GM06990 (cell line): ENCODE results near the gene FBXL19.
A peak's percentile ranks its signal among the peaks of the same experiment; 100 is the strongest.

Source experiments
- DNase-seq: peaks from one replicate; pipeline ENCODE4 v3.0.0-alpha.2; 2011; ENCODE audit not compliant: insufficient read length; ENCODE audit errors: extremely low read depth
- H3K27me3 ChIP-seq: replicated peaks from 2 replicates; pipeline ENCODE4 v1.6.0; 2011; ENCODE audit warnings: low read length; ENCODE audit not compliant: control insufficient read depth, insufficient read depth
- H3K36me3 ChIP-seq: 2 replicates; pipeline ENCODE4 v1.5.1; 2011; ENCODE audit warnings: low read length; ENCODE audit not compliant: control insufficient read depth, insufficient read depth
- H3K4me3 ChIP-seq: replicated peaks from 2 replicates; pipeline ENCODE4 v1.5.1; 2011; ENCODE audit warnings: low read depth, mild to moderate bottlenecking, control low read depth, low read length
- CTCF ChIP-seq: IDR thresholded peaks from 2 replicates; pipeline ENCODE4 v1.5.1; 2011; ENCODE audit warnings: low read length, control low read depth, mild to moderate bottlenecking, inconsistent platforms; ENCODE audit not compliant: insufficient read depth, poor library complexity, severe bottlenecking

FBXL19 gene

DNA sequence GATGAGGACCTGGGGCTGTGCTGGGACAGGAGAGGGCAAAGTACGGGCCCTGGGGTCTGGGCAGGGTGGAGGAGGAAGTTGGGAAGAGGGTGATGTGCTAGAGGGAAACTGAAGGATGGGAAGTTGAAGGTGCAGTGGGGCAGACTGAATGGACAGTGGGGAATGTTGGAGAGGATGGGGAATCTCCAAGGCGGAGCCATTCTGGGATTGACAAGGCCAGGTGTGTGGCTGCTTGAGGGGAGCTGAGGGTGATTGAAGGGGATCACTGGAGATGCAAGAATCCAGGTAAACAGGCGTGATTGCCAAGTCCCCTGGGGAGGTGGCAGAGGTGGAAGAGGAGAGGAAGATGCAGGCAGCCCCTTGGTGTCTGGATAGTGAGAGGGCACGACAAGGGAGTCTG, 53.1 kb downstream of the FBXL19 start:
- DNase-seq, result no peak
- no peak for TF ChIP-seq CTCF
- Histone ChIP-seq H3K4me3 (no peak overlapping the region), H3K36me3 (peaks cover 43% of the 10 kb centered on the region), H3K27me3 (no peaks in the 10 kb centered on the region)

- Histone ChIP-seq H3K27me3 (no peaks in the 10 kb centered on the region), H3K36me3 (peaks cover 45% of the 10 kb centered on the region), H3K4me3 (no peak overlapping the region)
- peak; percentile 38 for TF ChIP-seq CTCF
- no peak for DNase-seq
Measured at GRCh38 chr16:30977502-30977901, 54.1 kb downstream of the FBXL19 start.

DNA sequence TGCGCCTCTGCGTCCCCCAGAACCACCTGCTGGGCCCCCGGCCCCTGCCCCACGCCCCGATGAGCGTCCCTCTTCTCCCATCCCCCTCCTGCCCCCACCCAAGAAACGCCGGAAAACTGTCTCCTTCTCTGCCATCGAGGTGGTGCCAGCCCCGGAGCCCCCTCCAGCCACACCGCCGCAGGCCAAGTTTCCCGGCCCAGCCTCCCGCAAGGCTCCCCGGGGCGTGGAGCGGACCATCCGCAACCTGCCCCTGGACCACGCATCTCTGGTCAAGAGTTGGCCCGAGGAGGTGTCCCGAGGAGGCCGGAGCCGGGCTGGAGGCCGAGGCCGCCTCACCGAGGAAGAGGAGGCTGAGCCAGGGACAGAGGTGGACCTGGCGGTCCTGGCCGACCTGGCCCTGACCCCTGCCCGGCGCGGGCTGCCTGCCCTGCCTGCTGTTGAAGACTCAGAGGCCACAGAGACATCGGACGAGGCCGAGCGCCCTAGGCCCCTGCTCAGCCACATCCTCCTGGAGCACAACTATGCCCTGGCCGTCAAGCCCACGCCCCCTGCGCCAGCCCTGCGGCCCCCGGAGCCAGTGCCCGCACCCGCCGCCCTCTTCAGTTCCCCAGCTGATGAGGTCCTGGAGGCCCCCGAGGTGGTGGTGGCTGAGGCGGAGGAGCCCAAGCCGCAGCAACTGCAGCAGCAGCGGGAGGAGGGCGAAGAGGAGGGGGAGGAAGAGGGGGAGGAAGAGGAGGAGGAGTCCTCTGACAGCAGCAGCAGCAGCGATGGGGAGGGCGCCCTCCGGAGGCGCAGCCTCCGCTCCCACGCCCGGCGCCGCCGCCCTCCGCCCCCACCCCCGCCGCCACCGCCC, 56.0 kb downstream of the FBXL19 start:
- TF ChIP-seq CTCF, result no peak
- H3K36me3 ChIP-seq, result peaks cover 41% of the 10 kb centered on the region

DNA sequence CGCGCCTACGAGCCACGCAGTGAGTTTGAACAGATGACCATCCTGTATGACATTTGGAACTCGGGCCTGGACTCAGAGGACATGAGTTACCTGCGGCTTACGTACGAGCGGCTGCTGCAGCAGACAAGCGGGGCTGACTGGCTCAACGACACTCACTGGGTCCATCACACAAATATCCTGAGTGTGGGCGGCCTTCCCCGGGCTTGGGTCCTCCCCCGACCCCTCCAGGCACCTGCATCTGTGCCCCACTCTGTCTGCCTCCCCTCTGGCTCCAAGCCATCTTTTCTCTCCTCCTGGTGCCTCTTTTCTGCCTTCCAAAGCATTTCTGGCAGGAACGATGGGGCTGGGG, 56.6 kb downstream of the FBXL19 start:
- Histone ChIP-seq H3K27me3 (no peaks in the 10 kb centered on the region), H3K36me3 (peaks cover 43% of the 10 kb centered on the region), H3K4me3 (no peak overlapping the region)
- DNase-seq, result no peak
- TF ChIP-seq CTCF, result no peak

More for the DNA sequence above, 56.0 kb downstream of the FBXL19 start:
- Histone ChIP-seq H3K4me3 (no peak overlapping the region), H3K27me3 (no peaks in the 10 kb centered on the region)
- DNase-seq, result no peak

DNA sequence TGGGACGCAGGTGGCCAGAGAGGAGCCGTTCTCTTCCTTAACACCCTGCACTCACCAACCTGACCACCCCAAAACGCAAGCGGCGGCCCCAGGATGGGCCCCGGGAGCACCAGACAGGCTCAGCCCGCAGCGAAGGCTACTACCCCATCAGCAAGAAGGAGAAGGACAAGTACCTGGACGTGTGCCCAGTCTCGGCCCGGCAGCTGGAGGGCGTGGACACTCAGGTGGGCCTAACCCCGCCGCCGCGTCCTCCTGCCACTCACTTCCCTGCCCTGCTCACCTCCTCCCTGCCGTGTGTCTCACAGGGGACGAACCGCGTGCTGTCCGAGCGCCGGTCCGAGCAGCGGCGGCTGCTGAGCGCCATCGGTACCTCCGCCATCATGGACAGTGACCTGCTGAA, 57.1 kb downstream of the FBXL19 start:
- TF ChIP-seq CTCF, result no peak
- DNase-seq, result no peak
- Histone ChIP-seq H3K27me3 (no peaks in the 10 kb centered on the region), H3K4me3 (no peak overlapping the region), H3K36me3 (peaks cover 43% of the 10 kb centered on the region)
